HepG2 (cell line): ENCODE results near the gene ORC4. TPM values are rescaled to one million over a fixed set of nuclear protein-coding genes. Genes with fewer than 3 reads are reported as not detected.

Experiments used
- ATF4 ChIP-seq, 2 experiments: fragments of 450-650 bp in 1 of 2; sonication (generic) in 1 of 2; formaldehyde crosslinking; IDR thresholded peaks; 2 replicates each; pipeline versions ENCODE4 v1.5.0 to v1.8.0; 2020 to 2022; ENCODE audit warnings: mild to moderate bottlenecking in 1 of 2, missing genetic modification reagents in 1 of 2
- BORCS8-MEF2B ChIP-seq: sonication (generic); formaldehyde crosslinking; IDR thresholded peaks from 2 replicates; pipeline ENCODE4 v1.8.0; 2022; ENCODE audit warnings: mild to moderate bottlenecking, missing genetic modification reagents
- CREB1 ChIP-seq, 2 experiments: fragments of 450-650 bp in 1 of 2; IDR thresholded peaks; 2 replicates each; pipeline ENCODE4 v1.6.1; 2016 to 2017; ENCODE audit warnings: control low read depth in 1 of 2, mild to moderate bottlenecking in 1 of 2, missing compliant biosample characterization in 1 of 2, missing genetic modification characterization in 1 of 2
- DDIT3 ChIP-seq: sonication (generic); formaldehyde crosslinking; IDR thresholded peaks from 2 replicates; pipeline ENCODE4 v1.4.0; 2020; ENCODE audit warnings: mild to moderate bottlenecking, missing genetic modification reagents
- IKZF4 ChIP-seq: sonication (generic); formaldehyde crosslinking; IDR thresholded peaks from 2 replicates; pipeline ENCODE4 v1.5.1; 2020; ENCODE audit warnings: borderline replicate concordance, mild to moderate bottlenecking, low read depth, missing genetic modification reagents; ENCODE audit errors: not compliant biosample characterization
- KAT7 ChIP-seq: IDR thresholded peaks from 2 replicates; pipeline ENCODE4 v1.6.1; 2018; ENCODE audit warnings: borderline replicate concordance, missing compliant biosample characterization
- KMT2A ChIP-seq: sonication (generic); formaldehyde crosslinking; IDR thresholded peaks from 2 replicates; pipeline ENCODE4 v1.4.0; 2020; ENCODE audit warnings: missing genetic modification reagents
- MAX ChIP-seq: IDR thresholded peaks from 2 replicates; pipeline ENCODE4 v1.6.1; 2012; ENCODE audit warnings: inconsistent platforms
- NFE2L2 ChIP-seq: fragments of 150-350 bp; IDR thresholded peaks from 2 replicates; pipeline ENCODE4 v1.6.1; 2014; ENCODE audit warnings: low read length
- NR2F2 ChIP-seq: IDR thresholded peaks from 2 replicates; pipeline ENCODE4 v1.6.1; 2012; ENCODE audit warnings: low read depth, inconsistent platforms, borderline replicate concordance
- PHF20 ChIP-seq: sonication (generic); formaldehyde crosslinking; IDR thresholded peaks from 2 replicates; pipeline ENCODE4 v1.5.0; 2020; ENCODE audit warnings: mild to moderate bottlenecking, missing genetic modification reagents
- ZBTB21 ChIP-seq: sonication (generic); formaldehyde crosslinking; IDR thresholded peaks from 2 replicates; pipeline ENCODE4 v1.4.0; 2020; ENCODE audit warnings: missing genetic modification reagents
- ZBTB43 ChIP-seq: sonication (generic); formaldehyde crosslinking; conservative IDR thresholded peaks from 2 replicates; pipeline ENCODE4 v1.4.0; 2020; ENCODE audit warnings: missing genetic modification reagents
- ZMAT5 ChIP-seq: sonication (generic); formaldehyde crosslinking; IDR thresholded peaks from 2 replicates; pipeline ENCODE4 v1.5.0; 2020; ENCODE audit warnings: mild to moderate bottlenecking, low read depth, missing genetic modification reagents, borderline replicate concordance
- ZNF160 ChIP-seq: sonication (generic); formaldehyde crosslinking; IDR thresholded peaks from 2 replicates; pipeline ENCODE4 v1.8.0; 2022; ENCODE audit warnings: mild to moderate bottlenecking, inconsistent platforms, missing genetic modification reagents
- ZNF335 ChIP-seq: sonication (generic); formaldehyde crosslinking; IDR thresholded peaks from 2 replicates; pipeline ENCODE4 v1.4.0; 2020; ENCODE audit warnings: missing genetic modification reagents
- ZNF414 ChIP-seq: sonication (generic); formaldehyde crosslinking; IDR thresholded peaks from 2 replicates; pipeline ENCODE4 v1.5.0; 2020; ENCODE audit warnings: missing genetic modification reagents
- ZNF484 ChIP-seq: sonication (generic); formaldehyde crosslinking; IDR thresholded peaks from 2 replicates; pipeline ENCODE4 v1.5.1; 2020; ENCODE audit warnings: mild to moderate bottlenecking, low read depth, missing genetic modification reagents, borderline replicate concordance
- ZNF557 ChIP-seq: sonication (generic); formaldehyde crosslinking; IDR thresholded peaks from 2 replicates; pipeline ENCODE4 v1.4.0; 2020; ENCODE audit warnings: missing genetic modification reagents
- ZNF572 ChIP-seq: sonication (generic); formaldehyde crosslinking; IDR thresholded peaks from 2 replicates; pipeline ENCODE4 v1.5.1; 2020; ENCODE audit warnings: mild to moderate bottlenecking, missing genetic modification reagents
- ZNF580 ChIP-seq: IDR thresholded peaks from 2 replicates; pipeline ENCODE4 v1.6.1; 2016; ENCODE audit warnings: low read depth, borderline replicate concordance
- ZNF644 ChIP-seq: IDR thresholded peaks from 2 replicates; pipeline ENCODE4 v1.6.1; 2016; ENCODE audit warnings: low read depth
- ZNF788 ChIP-seq: sonication (generic); formaldehyde crosslinking; IDR thresholded peaks from 2 replicates; pipeline ENCODE4 v1.5.0; 2020; ENCODE audit warnings: mild to moderate bottlenecking, missing genetic modification reagents, borderline replicate concordance
- ZSCAN12 ChIP-seq: sonication (generic); formaldehyde crosslinking; IDR thresholded peaks from 2 replicates; pipeline ENCODE4 v1.9.0; 2021; ENCODE audit warnings: mild to moderate bottlenecking, missing genetic modification reagents
- ZSCAN5A ChIP-seq: sonication (generic); formaldehyde crosslinking; IDR thresholded peaks from 2 replicates; pipeline ENCODE4 v1.8.0; 2022; ENCODE audit warnings: mild to moderate bottlenecking, missing genetic modification reagents, borderline replicate concordance
- polyA plus RNA-seq, 8 experiments: library from polyadenylated mRNA; depleted of rRNA in 3 of 8; stranded (reverse) in 7 of 8; unstranded in 1 of 8; fragments of >200 nt; fragmentation: Illumina TruSeq in 4 of 8; extraction: Trizol in 4 of 8; gene quantifications; 2 replicates each; pipeline versions ENCODE4 v1.2.1 to v1.2.3, GENCODE V29; 2011 to 2016; ENCODE audit warnings: low read depth in 4 of 8, missing spikeins in 1 of 8, mixed read lengths in 1 of 8; ENCODE audit not compliant: insufficient read depth in 1 of 8
- total RNA-seq, 5 experiments: library from RNA; depleted of rRNA; stranded (reverse); fragments of >200 nt; fragmentation: Illumina TruSeq; extraction: Trizol; gene quantifications; 2 replicates each; pipeline ENCODE4 v1.2.3, GENCODE V29; 2016; ENCODE audit warnings: low read depth in 1 of 5

Gene ORC4
- total and polyA plus RNA-seq, 2 of the 13 experiments (the other 11 are each of a cell fraction or from before 2014, with no cell fraction given): 28.6 to 84.8 TPM

- TF ChIP-seq ZBTB43: peak; percentile 96
- TF ChIP-seq ZSCAN5A (CRISPR knock-in tag): peak; percentile 73; the same call in 1 of the 2 replicates
- peak; percentile 80; the same call in 1 of the 2 replicates for TF ChIP-seq ZNF414 (CRISPR knock-in tag)
- no peak for TF ChIP-seq NFE2L2
- peak in 1 of 2 experiments; percentile 82; a peak in 2 of 4 replicates for TF ChIP-seq ATF4 (CRISPR knock-in tag; IDR thresholded peaks at IDR 0.05)
- peak; percentile 90 for TF ChIP-seq NR2F2
- TF ChIP-seq ZNF484 (CRISPR knock-in tag): no peak
- no peak; the same call in 1 of the 2 replicates for TF ChIP-seq KMT2A (CRISPR knock-in tag)
- peak; percentile 73 for TF ChIP-seq ZBTB21 (CRISPR knock-in tag)
- peak; percentile 79 for TF ChIP-seq CREB1 (IDR thresholded peaks at IDR 0.05)
- peak; percentile 82 for TF ChIP-seq CREB1 (CRISPR knock-in tag; IDR thresholded peaks at IDR 0.05)
- peak; percentile 60; the same call in 1 of the 2 replicates for TF ChIP-seq ZNF788 (CRISPR knock-in tag)
- no peak for TF ChIP-seq ZMAT5 (CRISPR knock-in tag)
- 0 out of 2 replicates have a peak, but pooled peaks have one; percentile 44 for TF ChIP-seq ZNF580 (CRISPR knock-in tag)
- TF ChIP-seq ZNF572: no peak
- TF ChIP-seq IKZF4 (CRISPR knock-in tag): no peak
- no peak for TF ChIP-seq PHF20 (CRISPR knock-in tag)
- TF ChIP-seq ZNF335 (CRISPR knock-in tag): 0 out of 2 replicates have a peak, but pooled peaks have one; percentile 32
- no peak for TF ChIP-seq BORCS8-MEF2B (CRISPR knock-in tag)
- peak; percentile 76 for TF ChIP-seq MAX
- TF ChIP-seq ZNF160 (CRISPR knock-in tag): no peak
- TF ChIP-seq KAT7 (CRISPR knock-in tag): peak; percentile 73; the same call in 1 of the 2 replicates
- no peak for TF ChIP-seq ZNF557 (CRISPR knock-in tag)
- no peak for TF ChIP-seq ZSCAN12
- no peak for TF ChIP-seq DDIT3
- peak; percentile 99 for TF ChIP-seq ZNF644 (CRISPR knock-in tag)
Observed at GRCh38 chr2:147927053-147927588, 93.4 kb downstream of the ORC4 start (continued).
